OCI-LY3 (cell line): Measurements from ENCODE around the gene TBL3.

Experiments
- H2AFZ ChIP-seq: fragments of 200-600, 300-600 bp; shearing (Covaris generic); 2 replicates; pipeline ENCODE4 v1.6.0; 2014; ENCODE audit warnings: antibody characterized with exemption, low read depth, low read length
- H3K27ac ChIP-seq: fragments of 200-600, 300-600 bp; sonication (generic); 2 replicates; pipeline ENCODE4 v1.5.1; 2014; ENCODE audit warnings: mild to moderate bottlenecking, low read length, moderate library complexity, mixed read lengths
- H3K27me3 ChIP-seq: fragments of 200-600, 300-600 bp; sonication (generic); 2 replicates; pipeline ENCODE4 v1.6.1; 2014; ENCODE audit warnings: low read depth, low read length, mixed read lengths
- H3K36me3 ChIP-seq: fragments of 200-600, 300-600 bp; sonication (generic); replicated peaks from 2 replicates; pipeline ENCODE3; 2014; ENCODE audit warnings: low read depth, low read length, mixed read lengths
- H3K4me1 ChIP-seq: fragments of 300-600, 200-600 bp; sonication (generic); 2 replicates; pipeline ENCODE4 v1.6.1; 2014; ENCODE audit warnings: low read length, mixed read lengths
- H3K4me2 ChIP-seq: fragments of 200-600, 300-600 bp; sonication (generic); 2 replicates; pipeline ENCODE4 v1.6.1; 2014; ENCODE audit warnings: low read length, mixed read lengths
- H3K4me3 ChIP-seq: fragments of 300-600, 200-600 bp; sonication (generic); 2 replicates; pipeline ENCODE4 v1.5.1; 2014; ENCODE audit warnings: antibody characterized with exemption, mild to moderate bottlenecking, low read length, moderate library complexity
- H3K79me2 ChIP-seq: fragments of 300-600, 200-600 bp; shearing (Covaris generic); 2 replicates; pipeline ENCODE4 v1.6.1; 2014; ENCODE audit warnings: mild to moderate bottlenecking, low read length, mixed read lengths
- H3K9ac ChIP-seq: fragments of 300-600, 200-600 bp; shearing (Covaris generic); 2 replicates; pipeline ENCODE4 v1.6.0; 2014; ENCODE audit warnings: mild to moderate bottlenecking, low read length, moderate library complexity
- H3K9me3 ChIP-seq: fragments of 200-600, 300-600 bp; shearing (Covaris generic); 2 replicates; pipeline ENCODE4 v1.6.1; 2014; ENCODE audit warnings: low read length, mixed read lengths; ENCODE audit not compliant: insufficient read depth
- H4K20me1 ChIP-seq: fragments of 200-600, 300-600 bp; sonication (generic); 2 replicates; pipeline ENCODE4 v1.6.1; 2016; ENCODE audit warnings: low read length, mixed read lengths; ENCODE audit not compliant: insufficient read depth
- CTCF ChIP-seq: fragments of 200-600, 300-600 bp; sonication (generic); IDR thresholded peaks from 2 replicates; pipeline ENCODE4 v1.5.1; 2014; ENCODE audit warnings: antibody characterized with exemption, low read length, low read depth
- EZH2phosphoT487 ChIP-seq: fragments of 200-600 bp; shearing (Covaris generic); IDR thresholded peaks from 2 replicates; pipeline ENCODE4 v1.6.1; 2018; ENCODE audit warnings: antibody characterized with exemption, mixed run types, low read depth

TBL3 gene

GRCh38 chr16:1982013-1982433 is 10.2 kb downstream of the TBL3 start:
- Histone ChIP-seq H3K36me3 (peaks cover 19% of the 10 kb centered on the region), H3K9ac (no peak overlapping the region), H3K27ac (no peak overlapping the region), H3K4me1 (peaks cover 10% of the 10 kb centered on the region), H3K4me2 (no peak overlapping the region), H3K27me3 (no peaks in the 10 kb centered on the region), H2AFZ (no peak overlapping the region), H3K4me3 (no peak overlapping the region), H3K9me3 (no peaks in the 10 kb centered on the region), H4K20me1 (no peaks in the 10 kb centered on the region), H3K79me2 (peaks cover 12% of the 10 kb centered on the region)
- TF ChIP-seq EZH2phosphoT487: no peak
- no peak for TF ChIP-seq CTCF

DNA sequence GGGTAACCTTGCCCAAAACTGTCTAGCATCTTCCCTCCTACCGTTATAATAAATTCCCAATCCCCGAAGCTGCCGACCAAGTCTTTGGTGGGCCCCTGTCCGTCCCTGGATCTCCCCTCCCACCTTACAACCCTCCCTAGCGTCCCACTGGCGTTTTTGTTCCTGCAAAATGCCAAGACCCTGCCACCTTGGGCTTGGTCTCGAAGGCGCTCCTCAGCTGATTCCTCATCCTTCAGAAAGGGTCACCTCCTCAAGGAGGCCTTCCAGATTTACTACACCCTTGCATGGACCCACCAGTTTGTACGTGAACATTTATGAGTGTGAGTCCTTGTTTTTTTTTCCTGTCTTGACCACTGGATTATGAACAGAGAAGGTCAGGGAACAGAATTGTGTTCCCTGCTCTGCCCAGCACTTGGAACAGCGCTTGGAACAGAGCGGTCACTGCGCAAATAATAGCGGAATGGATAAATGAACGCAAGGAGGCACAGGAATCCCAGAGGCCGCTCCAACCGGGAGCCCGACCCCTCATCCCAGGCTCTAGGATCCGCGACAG is 11.2 kb downstream of the TBL3 start:
- H3K9ac ChIP-seq: no peak overlapping the region
- no peak overlapping the region for H3K27ac ChIP-seq
- TF ChIP-seq EZH2phosphoT487 (no peak), CTCF (no peak)
- H3K4me1 ChIP-seq: peaks cover 10% of the 10 kb centered on the region
- H3K9me3 ChIP-seq: no peaks in the 10 kb centered on the region
- H3K27me3 ChIP-seq: no peaks in the 10 kb centered on the region
- no peak overlapping the region for H3K4me2 ChIP-seq
- peaks cover 19% of the 10 kb centered on the region for H3K36me3 ChIP-seq
- H3K4me3 ChIP-seq: peak overlapping the region; percentile 95; the same call in 1 of the 2 replicates
- peaks cover 12% of the 10 kb centered on the region for H3K79me2 ChIP-seq
- no peak overlapping the region for H2AFZ ChIP-seq
- H4K20me1 ChIP-seq: no peaks in the 10 kb centered on the region

DNA sequence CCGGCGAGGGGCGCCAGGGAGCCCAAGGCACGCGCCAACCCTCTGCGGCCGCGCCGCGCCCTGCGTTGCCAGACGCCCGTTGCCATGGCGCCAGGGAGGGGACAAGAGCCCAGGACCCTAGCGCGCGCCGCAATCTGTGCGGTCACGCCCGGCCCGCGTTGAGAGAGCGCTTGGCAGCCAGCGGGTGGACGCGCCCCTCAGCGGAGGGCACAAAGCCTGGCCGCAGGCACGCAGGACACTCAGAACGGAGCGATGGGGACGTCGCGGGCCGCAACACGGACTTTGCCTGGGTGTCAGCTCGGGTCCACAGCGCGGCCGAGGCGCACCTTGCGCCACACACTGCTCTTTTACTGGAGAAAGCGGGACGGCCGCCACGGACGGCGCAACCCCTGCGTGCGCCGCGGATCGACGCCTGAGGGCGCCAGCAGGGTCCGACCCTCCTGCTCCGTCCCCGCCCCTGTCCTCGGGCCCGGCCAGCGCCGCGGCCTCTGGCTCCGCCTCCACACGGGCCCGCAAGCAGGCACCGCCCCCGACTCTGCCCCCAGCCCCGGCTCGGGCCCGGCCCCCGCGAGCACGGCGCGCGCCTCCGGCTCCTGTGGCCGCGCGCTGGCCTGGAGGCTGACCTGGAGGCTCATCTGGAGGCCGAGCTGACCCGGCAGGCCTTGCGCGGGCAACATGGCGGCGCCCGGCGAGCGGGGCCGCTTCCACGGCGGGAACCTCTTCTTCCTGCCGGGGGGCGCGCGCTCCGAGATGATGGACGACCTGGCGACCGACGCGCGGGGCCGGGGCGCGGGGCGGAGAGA is 11.9 kb downstream of the TBL3 start, which contains the start of gene GFER:
Gene GFER, plus strand, starts transcription at position 650 of the 803 bp plus-strand sequence. Its CDS starts 26 bp downstream, at position 676.
- H2AFZ ChIP-seq: peak within 1 kb of the TSS; percentile 55; the same call in 1 of the 2 replicates

More for the DNA sequence above, 11.9 kb downstream of the TBL3 start, which contains the start of gene GFER:
- no peaks in the 10 kb centered on the region for H3K9me3 ChIP-seq
- no peaks in the 10 kb centered on the region for H4K20me1 ChIP-seq
- TF ChIP-seq CTCF (no peak), EZH2phosphoT487 (no peak)
- no peak within 1 kb of the TSS for H3K27ac ChIP-seq
- H3K4me3 ChIP-seq: peak within 1 kb of the TSS; percentile 95
- peaks cover 12% of the 10 kb centered on the region for H3K79me2 ChIP-seq
- H3K4me1 ChIP-seq: peaks cover 10% of the 10 kb centered on the region
- peak within 1 kb of the TSS; percentile 88 for H3K9ac ChIP-seq
- H3K4me2 ChIP-seq: peak within 1 kb of the TSS; percentile 98
- peaks cover 16% of the 10 kb centered on the region for H3K36me3 ChIP-seq
- H3K27me3 ChIP-seq: no peaks in the 10 kb centered on the region
